Neural cell (in vitro differentiated cells): Measurements from ENCODE around the gene GAPVD1.

ENCODE experiments used
- SMC3 ChIP-seq: fragments of 450-650 bp; conservative IDR thresholded peaks from 2 replicates; pipeline ENCODE4 v1.6.1; 2014; ENCODE audit warnings: antibody characterized with exemption, mild to moderate bottlenecking, moderate library complexity; ENCODE audit not compliant: poor library complexity
- TF ChIP-seq, protein P1 (sequence below): fragments of 450-650 bp; IDR thresholded peaks from 2 replicates; pipeline ENCODE4 v1.5.1; 2014; ENCODE audit warnings: antibody characterized with exemption, mild to moderate bottlenecking, moderate library complexity; ENCODE audit not compliant: poor library complexity, severe bottlenecking

DNA sequence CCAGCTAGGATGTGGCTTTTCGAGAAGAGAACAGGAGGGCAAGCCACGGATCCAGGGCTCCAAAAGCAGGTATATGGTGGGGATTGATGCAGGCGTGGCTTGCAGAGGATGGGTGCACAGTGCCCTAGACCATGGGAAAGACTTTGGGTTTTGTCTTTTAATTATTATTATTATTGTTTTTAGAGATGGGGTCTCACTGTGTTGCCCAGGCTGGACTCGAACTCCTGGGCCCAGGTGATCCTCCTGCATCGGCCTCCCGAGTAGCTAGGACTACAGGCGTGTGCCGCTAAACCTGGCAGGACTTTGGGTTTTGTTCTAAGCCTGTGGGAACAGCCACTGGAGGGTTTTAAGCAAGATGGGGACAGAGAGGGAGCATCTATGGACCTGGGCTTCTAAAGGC is 152.0 kb downstream of the GAPVD1 start:
- TF ChIP-seq, protein P1, sequence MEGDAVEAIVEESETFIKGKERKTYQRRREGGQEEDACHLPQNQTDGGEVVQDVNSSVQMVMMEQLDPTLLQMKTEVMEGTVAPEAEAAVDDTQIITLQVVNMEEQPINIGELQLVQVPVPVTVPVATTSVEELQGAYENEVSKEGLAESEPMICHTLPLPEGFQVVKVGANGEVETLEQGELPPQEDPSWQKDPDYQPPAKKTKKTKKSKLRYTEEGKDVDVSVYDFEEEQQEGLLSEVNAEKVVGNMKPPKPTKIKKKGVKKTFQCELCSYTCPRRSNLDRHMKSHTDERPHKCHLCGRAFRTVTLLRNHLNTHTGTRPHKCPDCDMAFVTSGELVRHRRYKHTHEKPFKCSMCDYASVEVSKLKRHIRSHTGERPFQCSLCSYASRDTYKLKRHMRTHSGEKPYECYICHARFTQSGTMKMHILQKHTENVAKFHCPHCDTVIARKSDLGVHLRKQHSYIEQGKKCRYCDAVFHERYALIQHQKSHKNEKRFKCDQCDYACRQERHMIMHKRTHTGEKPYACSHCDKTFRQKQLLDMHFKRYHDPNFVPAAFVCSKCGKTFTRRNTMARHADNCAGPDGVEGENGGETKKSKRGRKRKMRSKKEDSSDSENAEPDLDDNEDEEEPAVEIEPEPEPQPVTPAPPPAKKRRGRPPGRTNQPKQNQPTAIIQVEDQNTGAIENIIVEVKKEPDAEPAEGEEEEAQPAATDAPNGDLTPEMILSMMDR = no peak
- TF ChIP-seq SMC3 = no peak
